SK-N-SH treated with all-trans-retinoic acid at 6 μM for 48 hours (cell line): ENCODE results near the gene ZNF358.

Experiments used
- ATAC-seq: fragments of 200-7000 bp; cut with Tn5 transposase; 3 replicates; pipeline ENCODE4 v1.9.1; 2020; ENCODE audit warnings: mild to moderate bottlenecking, moderate library complexity
- ARNTL ChIP-seq: fragments of 450-650 bp; formaldehyde crosslinking; IDR thresholded peaks from 2 replicates; pipeline ENCODE4 v1.5.0; 2020; ENCODE audit warnings: low read depth, mild to moderate bottlenecking, moderate library complexity, borderline replicate concordance
- BACH2 ChIP-seq: fragments of 250-450 bp; sonication (Bioruptor Pico); IDR thresholded peaks from 2 replicates; pipeline ENCODE4 v1.9.0; 2021; ENCODE audit warnings: mild to moderate bottlenecking, borderline replicate concordance
- CSDC2 ChIP-seq: fragments of 250-450 bp; sonication (Bioruptor Pico); IDR thresholded peaks from 2 replicates; pipeline ENCODE4 v1.5.0; 2020; ENCODE audit warnings: mild to moderate bottlenecking, moderate library complexity
- CSRNP3 ChIP-seq: fragments of 250-450 bp; sonication (Bioruptor Pico); IDR thresholded peaks from 2 replicates; pipeline ENCODE4 v1.5.1; 2021; ENCODE audit warnings: mild to moderate bottlenecking, moderate library complexity
- ESRRG ChIP-seq: fragments of 250-450 bp; sonication (Bioruptor Pico); IDR thresholded peaks from 2 replicates; pipeline ENCODE4 v1.6.1; 2021; ENCODE audit warnings: mild to moderate bottlenecking
- GLIS3 ChIP-seq: fragments of 250-450 bp; sonication (Bioruptor Pico); IDR thresholded peaks from 2 replicates; pipeline ENCODE4 v1.5.0; 2020; ENCODE audit warnings: mild to moderate bottlenecking, moderate library complexity
- ISL1 ChIP-seq: fragments of 250-450 bp; sonication (Bioruptor Pico); IDR thresholded peaks from 2 replicates; pipeline ENCODE4 v2.1.2; 2022; ENCODE audit warnings: mild to moderate bottlenecking, moderate library complexity
- OSR1 ChIP-seq: fragments of 250-450 bp; sonication (Bioruptor Pico); IDR thresholded peaks from 2 replicates; pipeline ENCODE4 v1.8.0; 2022; ENCODE audit warnings: moderate library complexity, mild to moderate bottlenecking, inconsistent platforms
- PPARA ChIP-seq: fragments of 250-450 bp; sonication (Bioruptor Pico); IDR thresholded peaks from 2 replicates; pipeline ENCODE4 v1.5.0; 2020; ENCODE audit warnings: mild to moderate bottlenecking, borderline replicate concordance
- SNAI2 ChIP-seq: fragments of 250-450 bp; sonication (Bioruptor Pico); IDR thresholded peaks from 2 replicates; pipeline ENCODE4 v1.5.0; 2020; ENCODE audit warnings: mild to moderate bottlenecking, moderate library complexity
- TCF4 ChIP-seq: fragments of 250-450 bp; sonication (Bioruptor Pico); IDR thresholded peaks from 2 replicates; pipeline ENCODE4 v1.8.0; 2021; ENCODE audit warnings: mild to moderate bottlenecking, moderate library complexity, borderline replicate concordance
- TOX ChIP-seq: fragments of 250-450 bp; sonication (Bioruptor Pico); IDR thresholded peaks from 2 replicates; pipeline ENCODE4 v1.8.0; 2021; ENCODE audit warnings: mild to moderate bottlenecking, moderate library complexity, borderline replicate concordance
- ZC3H10 ChIP-seq: fragments of 250-450 bp; sonication (Bioruptor Pico); IDR thresholded peaks from 2 replicates; pipeline ENCODE4 v1.5.1; 2021; ENCODE audit warnings: mild to moderate bottlenecking, moderate library complexity
- ZFP3 ChIP-seq: fragments of 250-450 bp; sonication (Bioruptor Pico); IDR thresholded peaks from 2 replicates; pipeline ENCODE4 v1.5.0; 2020; ENCODE audit warnings: mild to moderate bottlenecking, moderate library complexity
- ZNF565 ChIP-seq: fragments of 450-650 bp; formaldehyde crosslinking; conservative IDR thresholded peaks from 2 replicates; pipeline ENCODE4 v1.5.0; 2020; ENCODE audit warnings: low read depth, mild to moderate bottlenecking, moderate library complexity
- ZNF70 ChIP-seq: fragments of 450-650 bp; formaldehyde crosslinking; IDR thresholded peaks from 2 replicates; pipeline ENCODE4 v1.5.0; 2020; ENCODE audit warnings: mild to moderate bottlenecking, moderate library complexity
- ZNF8 ChIP-seq: fragments of 450-650 bp; formaldehyde crosslinking; IDR thresholded peaks from 2 replicates; pipeline ENCODE4 v1.5.0; 2020; ENCODE audit warnings: mild to moderate bottlenecking, moderate library complexity
- TF ChIP-seq, protein P1 (sequence below): fragments of 250-450 bp; sonication (Bioruptor Pico); IDR thresholded peaks from 2 replicates; pipeline ENCODE4 v1.8.0; 2020; ENCODE audit warnings: mild to moderate bottlenecking, moderate library complexity, borderline replicate concordance
- TF ChIP-seq, protein P2 (sequence below): fragments of 250-450 bp; sonication (Bioruptor Pico); IDR thresholded peaks from 2 replicates; pipeline ENCODE4 v1.5.0; 2020; ENCODE audit warnings: mild to moderate bottlenecking, moderate library complexity
- TF ChIP-seq, protein P3 (sequence below): fragments of 250-450 bp; sonication (Bioruptor Pico); IDR thresholded peaks from 2 replicates; pipeline ENCODE4 v1.8.0; 2021; ENCODE audit warnings: low read depth, mild to moderate bottlenecking, moderate library complexity, borderline replicate concordance
- TF ChIP-seq, protein P4 (sequence below): fragments of 250-450 bp; sonication (Bioruptor Pico); IDR thresholded peaks from 2 replicates; pipeline ENCODE4 v1.5.1; 2020; ENCODE audit warnings: low read depth, mild to moderate bottlenecking, moderate library complexity

Gene ZNF358

GRCh38 chr19:7528522-7529245, 12.8 kb downstream of the ZNF358 start:
- no peak for ATAC-seq
- TF ChIP-seq CSDC2 (CRISPR knock-in tag) (no peak), ARNTL (CRISPR knock-in tag) (no peak), ESRRG (CRISPR knock-in tag) (no peak), TCF4 (CRISPR knock-in tag) (no peak), CSRNP3 (CRISPR knock-in tag) (no peak), ZFP3 (CRISPR knock-in tag) (no peak), OSR1 (CRISPR knock-in tag) (no peak), ZC3H10 (CRISPR knock-in tag) (no peak)
- TF ChIP-seq, protein P1, sequence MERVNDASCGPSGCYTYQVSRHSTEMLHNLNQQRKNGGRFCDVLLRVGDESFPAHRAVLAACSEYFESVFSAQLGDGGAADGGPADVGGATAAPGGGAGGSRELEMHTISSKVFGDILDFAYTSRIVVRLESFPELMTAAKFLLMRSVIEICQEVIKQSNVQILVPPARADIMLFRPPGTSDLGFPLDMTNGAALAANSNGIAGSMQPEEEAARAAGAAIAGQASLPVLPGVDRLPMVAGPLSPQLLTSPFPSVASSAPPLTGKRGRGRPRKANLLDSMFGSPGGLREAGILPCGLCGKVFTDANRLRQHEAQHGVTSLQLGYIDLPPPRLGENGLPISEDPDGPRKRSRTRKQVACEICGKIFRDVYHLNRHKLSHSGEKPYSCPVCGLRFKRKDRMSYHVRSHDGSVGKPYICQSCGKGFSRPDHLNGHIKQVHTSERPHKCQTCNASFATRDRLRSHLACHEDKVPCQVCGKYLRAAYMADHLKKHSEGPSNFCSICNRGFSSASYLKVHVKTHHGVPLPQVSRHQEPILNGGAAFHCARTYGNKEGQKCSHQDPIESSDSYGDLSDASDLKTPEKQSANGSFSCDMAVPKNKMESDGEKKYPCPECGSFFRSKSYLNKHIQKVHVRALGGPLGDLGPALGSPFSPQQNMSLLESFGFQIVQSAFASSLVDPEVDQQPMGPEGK (CRISPR knock-in tag): no peak
- TF ChIP-seq, protein P2, sequence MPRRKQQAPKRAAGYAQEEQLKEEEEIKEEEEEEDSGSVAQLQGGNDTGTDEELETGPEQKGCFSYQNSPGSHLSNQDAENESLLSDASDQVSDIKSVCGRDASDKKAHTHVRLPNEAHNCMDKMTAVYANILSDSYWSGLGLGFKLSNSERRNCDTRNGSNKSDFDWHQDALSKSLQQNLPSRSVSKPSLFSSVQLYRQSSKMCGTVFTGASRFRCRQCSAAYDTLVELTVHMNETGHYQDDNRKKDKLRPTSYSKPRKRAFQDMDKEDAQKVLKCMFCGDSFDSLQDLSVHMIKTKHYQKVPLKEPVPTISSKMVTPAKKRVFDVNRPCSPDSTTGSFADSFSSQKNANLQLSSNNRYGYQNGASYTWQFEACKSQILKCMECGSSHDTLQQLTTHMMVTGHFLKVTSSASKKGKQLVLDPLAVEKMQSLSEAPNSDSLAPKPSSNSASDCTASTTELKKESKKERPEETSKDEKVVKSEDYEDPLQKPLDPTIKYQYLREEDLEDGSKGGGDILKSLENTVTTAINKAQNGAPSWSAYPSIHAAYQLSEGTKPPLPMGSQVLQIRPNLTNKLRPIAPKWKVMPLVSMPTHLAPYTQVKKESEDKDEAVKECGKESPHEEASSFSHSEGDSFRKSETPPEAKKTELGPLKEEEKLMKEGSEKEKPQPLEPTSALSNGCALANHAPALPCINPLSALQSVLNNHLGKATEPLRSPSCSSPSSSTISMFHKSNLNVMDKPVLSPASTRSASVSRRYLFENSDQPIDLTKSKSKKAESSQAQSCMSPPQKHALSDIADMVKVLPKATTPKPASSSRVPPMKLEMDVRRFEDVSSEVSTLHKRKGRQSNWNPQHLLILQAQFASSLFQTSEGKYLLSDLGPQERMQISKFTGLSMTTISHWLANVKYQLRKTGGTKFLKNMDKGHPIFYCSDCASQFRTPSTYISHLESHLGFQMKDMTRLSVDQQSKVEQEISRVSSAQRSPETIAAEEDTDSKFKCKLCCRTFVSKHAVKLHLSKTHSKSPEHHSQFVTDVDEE: no peak
- TF ChIP-seq, all 23 proteins: peak for 0

- TF ChIP-seq ZNF8 (CRISPR knock-in tag) (no peak), ESRRG (CRISPR knock-in tag) (no peak), PPARA (CRISPR knock-in tag) (no peak), CSDC2 (CRISPR knock-in tag) (no peak), ZNF565 (CRISPR knock-in tag) (no peak), ZFP3 (CRISPR knock-in tag) (no peak), CSRNP3 (CRISPR knock-in tag) (no peak), BACH2 (CRISPR knock-in tag) (no peak), GLIS3 (no peak), ZC3H10 (CRISPR knock-in tag) (no peak), ZNF70 (CRISPR knock-in tag) (no peak), SNAI2 (no peak), TOX (CRISPR knock-in tag) (no peak), ISL1 (CRISPR knock-in tag) (no peak)
- TF ChIP-seq, protein P3, sequence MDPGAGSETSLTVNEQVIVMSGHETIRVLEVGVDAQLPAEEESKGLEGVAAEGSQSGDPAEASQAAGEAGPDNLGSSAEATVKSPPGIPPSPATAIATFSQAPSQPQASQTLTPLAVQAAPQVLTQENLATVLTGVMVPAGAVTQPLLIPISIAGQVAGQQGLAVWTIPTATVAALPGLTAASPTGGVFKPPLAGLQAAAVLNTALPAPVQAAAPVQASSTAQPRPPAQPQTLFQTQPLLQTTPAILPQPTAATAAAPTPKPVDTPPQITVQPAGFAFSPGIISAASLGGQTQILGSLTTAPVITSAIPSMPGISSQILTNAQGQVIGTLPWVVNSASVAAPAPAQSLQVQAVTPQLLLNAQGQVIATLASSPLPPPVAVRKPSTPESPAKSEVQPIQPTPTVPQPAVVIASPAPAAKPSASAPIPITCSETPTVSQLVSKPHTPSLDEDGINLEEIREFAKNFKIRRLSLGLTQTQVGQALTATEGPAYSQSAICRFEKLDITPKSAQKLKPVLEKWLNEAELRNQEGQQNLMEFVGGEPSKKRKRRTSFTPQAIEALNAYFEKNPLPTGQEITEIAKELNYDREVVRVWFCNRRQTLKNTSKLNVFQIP (CRISPR knock-in tag): no peak
- TF ChIP-seq, protein P4, sequence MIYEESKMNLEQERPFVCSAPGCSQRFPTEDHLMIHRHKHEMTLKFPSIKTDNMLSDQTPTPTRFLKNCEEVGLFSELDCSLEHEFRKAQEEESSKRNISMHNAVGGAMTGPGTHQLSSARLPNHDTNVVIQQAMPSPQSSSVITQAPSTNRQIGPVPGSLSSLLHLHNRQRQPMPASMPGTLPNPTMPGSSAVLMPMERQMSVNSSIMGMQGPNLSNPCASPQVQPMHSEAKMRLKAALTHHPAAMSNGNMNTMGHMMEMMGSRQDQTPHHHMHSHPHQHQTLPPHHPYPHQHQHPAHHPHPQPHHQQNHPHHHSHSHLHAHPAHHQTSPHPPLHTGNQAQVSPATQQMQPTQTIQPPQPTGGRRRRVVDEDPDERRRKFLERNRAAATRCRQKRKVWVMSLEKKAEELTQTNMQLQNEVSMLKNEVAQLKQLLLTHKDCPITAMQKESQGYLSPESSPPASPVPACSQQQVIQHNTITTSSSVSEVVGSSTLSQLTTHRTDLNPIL (CRISPR knock-in tag): no peak
- TF ChIP-seq, protein P1 (CRISPR knock-in tag): no peak
- no peak for ATAC-seq
Observed at GRCh38 chr19:7529246-7529600, 13.3 kb downstream of the ZNF358 start.
